Measurements from ENCODE around the gene VPS33B.

DNA sequence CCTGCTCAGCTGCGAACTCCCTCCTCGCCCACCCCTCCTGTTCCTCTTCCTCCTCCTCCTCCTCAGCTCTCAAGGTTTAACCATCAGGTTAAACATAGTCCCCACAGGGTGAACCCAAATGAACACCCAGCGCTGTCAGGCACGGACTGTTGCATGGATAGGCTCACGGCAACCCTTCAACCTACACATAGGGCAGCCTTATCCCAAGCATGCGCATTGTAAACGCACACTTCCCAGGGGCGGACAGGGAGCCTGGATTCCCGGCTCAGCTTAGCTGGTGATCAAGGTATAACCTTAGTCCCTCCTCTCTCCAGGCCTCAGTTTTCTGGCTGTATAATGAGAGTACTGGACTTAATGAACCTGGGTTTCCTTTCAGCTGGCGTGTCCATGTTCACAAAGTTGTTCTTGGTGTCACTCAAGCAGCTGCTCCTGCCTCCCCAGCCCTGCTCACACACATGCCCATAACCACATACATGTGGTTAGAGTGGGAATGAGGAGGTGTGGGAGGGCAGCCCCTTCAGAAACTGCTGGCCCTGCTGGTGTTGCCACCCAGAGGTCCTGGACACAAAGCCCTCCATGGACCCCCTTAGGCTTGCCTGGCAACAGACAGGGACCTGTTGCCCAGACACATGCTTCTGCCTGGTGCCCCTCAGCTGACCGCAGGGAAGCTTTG, 20.9 kb upstream of the VPS33B start:
- TF ChIP-seq, protein P1, sequence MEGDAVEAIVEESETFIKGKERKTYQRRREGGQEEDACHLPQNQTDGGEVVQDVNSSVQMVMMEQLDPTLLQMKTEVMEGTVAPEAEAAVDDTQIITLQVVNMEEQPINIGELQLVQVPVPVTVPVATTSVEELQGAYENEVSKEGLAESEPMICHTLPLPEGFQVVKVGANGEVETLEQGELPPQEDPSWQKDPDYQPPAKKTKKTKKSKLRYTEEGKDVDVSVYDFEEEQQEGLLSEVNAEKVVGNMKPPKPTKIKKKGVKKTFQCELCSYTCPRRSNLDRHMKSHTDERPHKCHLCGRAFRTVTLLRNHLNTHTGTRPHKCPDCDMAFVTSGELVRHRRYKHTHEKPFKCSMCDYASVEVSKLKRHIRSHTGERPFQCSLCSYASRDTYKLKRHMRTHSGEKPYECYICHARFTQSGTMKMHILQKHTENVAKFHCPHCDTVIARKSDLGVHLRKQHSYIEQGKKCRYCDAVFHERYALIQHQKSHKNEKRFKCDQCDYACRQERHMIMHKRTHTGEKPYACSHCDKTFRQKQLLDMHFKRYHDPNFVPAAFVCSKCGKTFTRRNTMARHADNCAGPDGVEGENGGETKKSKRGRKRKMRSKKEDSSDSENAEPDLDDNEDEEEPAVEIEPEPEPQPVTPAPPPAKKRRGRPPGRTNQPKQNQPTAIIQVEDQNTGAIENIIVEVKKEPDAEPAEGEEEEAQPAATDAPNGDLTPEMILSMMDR (IDR thresholded peaks at IDR 0.05 in 8 of 11, conservative IDR thresholded peaks at IDR 0.05 in 3 of 11): no peak
- TF ChIP-seq POLR2A (IDR thresholded peaks at IDR 0.05): no peak

Data from spleen (tissue), 7 donors.